ENCODE measurements around the gene ATG2B. TPM values are rescaled to one million over a fixed set of nuclear protein-coding genes. Genes with fewer than 3 reads are reported as not detected.

ATG2B gene
- total RNA-seq, 1 donor from 2014 or later: 22.4 TPM

DNA sequence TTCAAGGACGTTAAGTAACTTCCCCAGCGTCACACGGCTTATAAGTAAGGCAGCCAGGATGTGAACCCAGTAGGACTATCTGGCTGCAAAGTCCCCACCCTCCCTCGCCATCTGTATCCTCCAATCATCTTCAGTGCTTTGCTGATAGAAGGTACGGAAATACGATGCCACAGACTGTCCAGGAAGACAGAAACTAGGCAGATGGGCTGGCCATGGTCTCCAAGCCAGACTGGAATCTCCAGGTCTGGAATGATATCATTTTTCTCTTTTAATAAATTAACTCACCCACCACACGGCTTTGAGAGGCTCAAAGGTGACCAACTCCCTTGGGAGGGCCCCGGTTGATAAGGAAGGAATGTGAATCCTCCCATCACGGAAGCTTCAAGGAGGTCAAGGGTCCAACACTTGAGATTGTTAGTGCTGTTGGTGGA is 123.4 kb downstream of the ATG2B start:
- no peak for DNase-seq
- peak in 1 of 2 donors; percentile 55 for ATAC-seq
- Histone ChIP-seq H3K9me3 (no peaks in the 10 kb centered on the region), H3K27ac (no peak overlapping the region), H3K4me1 (no peaks in the 10 kb centered on the region), H3K4me3 (no peak overlapping the region), H3K36me3 (no peaks in the 10 kb centered on the region), H3K27me3 (ENCODE audit: low read depth) (no peaks in the 10 kb centered on the region)
- TF ChIP-seq, protein P1, sequence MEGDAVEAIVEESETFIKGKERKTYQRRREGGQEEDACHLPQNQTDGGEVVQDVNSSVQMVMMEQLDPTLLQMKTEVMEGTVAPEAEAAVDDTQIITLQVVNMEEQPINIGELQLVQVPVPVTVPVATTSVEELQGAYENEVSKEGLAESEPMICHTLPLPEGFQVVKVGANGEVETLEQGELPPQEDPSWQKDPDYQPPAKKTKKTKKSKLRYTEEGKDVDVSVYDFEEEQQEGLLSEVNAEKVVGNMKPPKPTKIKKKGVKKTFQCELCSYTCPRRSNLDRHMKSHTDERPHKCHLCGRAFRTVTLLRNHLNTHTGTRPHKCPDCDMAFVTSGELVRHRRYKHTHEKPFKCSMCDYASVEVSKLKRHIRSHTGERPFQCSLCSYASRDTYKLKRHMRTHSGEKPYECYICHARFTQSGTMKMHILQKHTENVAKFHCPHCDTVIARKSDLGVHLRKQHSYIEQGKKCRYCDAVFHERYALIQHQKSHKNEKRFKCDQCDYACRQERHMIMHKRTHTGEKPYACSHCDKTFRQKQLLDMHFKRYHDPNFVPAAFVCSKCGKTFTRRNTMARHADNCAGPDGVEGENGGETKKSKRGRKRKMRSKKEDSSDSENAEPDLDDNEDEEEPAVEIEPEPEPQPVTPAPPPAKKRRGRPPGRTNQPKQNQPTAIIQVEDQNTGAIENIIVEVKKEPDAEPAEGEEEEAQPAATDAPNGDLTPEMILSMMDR (IDR thresholded peaks at IDR 0.05): no peak
- intact Hi-C loops (cut with DNase I): no loop called here

DNA sequence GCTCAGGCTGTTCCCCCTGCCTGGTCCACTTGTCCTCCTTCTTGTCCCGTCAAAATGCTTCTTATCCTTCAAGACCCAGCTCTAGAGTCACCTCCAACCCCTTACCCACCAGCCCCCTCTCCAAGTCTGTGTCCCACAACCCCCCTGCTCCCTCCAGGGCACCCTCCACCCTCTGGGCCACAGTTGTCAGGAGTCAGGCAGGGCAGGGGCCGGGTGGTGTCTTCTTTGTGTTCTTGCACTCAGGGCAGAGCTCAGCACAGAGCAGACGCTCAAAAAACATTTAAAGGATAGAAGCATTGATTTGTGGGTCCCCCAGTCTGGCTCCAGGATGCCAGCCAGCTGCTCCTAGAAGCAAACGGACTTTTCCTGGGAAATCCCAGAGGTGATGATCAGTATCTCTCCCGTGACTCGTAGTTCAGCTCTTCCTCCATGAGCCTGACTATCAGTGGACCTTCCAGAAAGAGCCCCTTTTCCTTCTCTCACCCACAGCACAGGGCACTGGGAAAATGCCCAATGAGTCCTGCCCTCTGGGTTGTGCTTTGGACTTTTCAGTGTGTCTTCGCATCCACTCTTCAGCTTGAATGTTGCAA is 124.4 kb downstream of the ATG2B start:
- no peaks in the 10 kb centered on the region for H3K36me3 ChIP-seq
- no peak overlapping the region for H3K4me3 ChIP-seq
- no peak for ATAC-seq
- TF ChIP-seq, protein P1 (IDR thresholded peaks at IDR 0.05): no peak
- H3K27ac ChIP-seq: no peak overlapping the region
- intact Hi-C loops (cut with DNase I): no loop called here
- no peaks in the 10 kb centered on the region for H3K27me3 ChIP-seq (ENCODE audit: low read depth)
- H3K9me3 ChIP-seq: no peaks in the 10 kb centered on the region
- DNase-seq: no peak
- no peaks in the 10 kb centered on the region for H3K4me1 ChIP-seq

DNA sequence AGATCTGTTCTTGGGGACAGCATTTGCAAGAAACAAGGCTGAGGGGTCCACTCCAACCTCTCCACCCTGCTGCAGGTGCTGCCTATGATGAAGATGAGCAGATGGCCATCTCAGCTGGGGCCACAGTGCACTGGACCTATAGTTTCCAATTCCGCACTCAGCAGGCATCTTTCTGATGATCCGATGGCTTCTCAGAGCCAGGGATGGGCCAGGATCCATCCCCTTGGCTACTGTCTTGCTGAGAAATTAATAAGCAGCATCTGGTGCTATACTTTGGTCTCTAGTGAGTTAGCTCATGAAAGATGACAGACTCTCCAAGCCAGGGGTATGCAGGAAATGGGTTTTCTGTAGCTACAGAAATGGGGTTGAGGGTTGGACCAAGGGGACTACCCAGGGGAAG is 125.5 kb downstream of the ATG2B start:
- H3K27me3 ChIP-seq (ENCODE audit: low read depth): no peaks in the 10 kb centered on the region
- intact Hi-C loops (cut with DNase I): no loop called here
- TF ChIP-seq, protein P1 (IDR thresholded peaks at IDR 0.05): no peak
- no peak overlapping the region for H3K27ac ChIP-seq
- no peaks in the 10 kb centered on the region for H3K9me3 ChIP-seq
- ATAC-seq: no peak
- H3K36me3 ChIP-seq: no peaks in the 10 kb centered on the region
- DNase-seq: no peak
- H3K4me3 ChIP-seq: no peak overlapping the region
- no peaks in the 10 kb centered on the region for H3K4me1 ChIP-seq

DNA sequence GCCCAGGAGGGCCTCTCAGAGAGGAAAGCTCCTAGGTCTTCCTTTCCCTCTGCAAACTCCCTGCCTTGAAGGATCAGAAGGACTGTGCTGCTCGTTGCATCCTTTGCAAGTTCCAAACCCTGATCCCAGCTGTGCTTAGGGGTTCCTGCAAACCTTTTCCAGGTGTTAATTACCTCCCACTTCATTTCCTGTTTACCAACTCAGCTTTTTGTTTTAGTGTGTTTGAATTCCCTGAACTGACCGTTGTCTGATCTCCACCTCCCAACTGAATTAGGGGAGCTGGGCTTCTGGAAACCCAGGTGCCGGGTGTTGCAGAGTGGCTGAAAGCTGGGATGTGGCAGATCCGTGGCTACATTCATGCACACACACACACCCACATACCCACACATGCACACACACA is 127.7 kb downstream of the ATG2B start:
- H3K9me3 ChIP-seq: no peaks in the 10 kb centered on the region
- H3K27ac ChIP-seq: no peak overlapping the region
- DNase-seq: no peak

DNA sequence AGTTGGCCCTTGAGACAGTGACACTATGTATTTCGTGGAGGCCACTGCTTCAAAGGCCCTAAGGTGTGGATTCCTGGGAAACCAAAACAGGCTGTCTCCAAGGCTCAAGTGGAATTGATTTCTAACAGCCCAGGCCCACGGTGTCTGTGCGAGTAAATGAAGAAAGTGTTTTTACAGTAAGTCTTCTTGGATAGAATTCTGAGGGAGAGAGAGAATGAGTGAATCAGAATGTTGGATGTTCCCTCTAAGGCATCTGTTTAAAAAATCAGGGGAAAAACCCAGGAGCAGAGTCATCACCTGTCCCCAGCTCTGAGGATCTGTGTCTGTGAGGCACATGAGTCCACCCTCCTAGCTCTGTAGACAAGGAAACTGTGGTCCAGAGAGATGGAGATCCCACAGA is 129.5 kb downstream of the ATG2B start:
- Histone ChIP-seq H3K27me3 (ENCODE audit: low read depth) (no peaks in the 10 kb centered on the region), H3K36me3 (no peaks in the 10 kb centered on the region), H3K27ac (no peak overlapping the region), H3K4me3 (no peak overlapping the region), H3K9me3 (no peaks in the 10 kb centered on the region), H3K4me1 (no peaks in the 10 kb centered on the region)
- intact Hi-C loops (cut with DNase I): no loop called here
- TF ChIP-seq, protein P1 (IDR thresholded peaks at IDR 0.05): no peak
- no peak for ATAC-seq
- DNase-seq: no peak

More for the DNA sequence above, 127.7 kb downstream of the ATG2B start:
- H3K27me3 ChIP-seq (ENCODE audit: low read depth): no peaks in the 10 kb centered on the region
- no peaks in the 10 kb centered on the region for H3K36me3 ChIP-seq
- TF ChIP-seq, protein P1 (IDR thresholded peaks at IDR 0.05): no peak
- H3K4me1 ChIP-seq: no peaks in the 10 kb centered on the region
- no peak overlapping the region for H3K4me3 ChIP-seq
- intact Hi-C loops (cut with DNase I): no loop called here
- ATAC-seq: no peak

Data from lower lobe of right lung (tissue), 2 donors.